H9 (cell line): Measurements from ENCODE around the gene AMOTL1. TPM values are rescaled to one million over a fixed set of nuclear protein-coding genes. Genes with fewer than 3 reads are reported as not detected.

Experiments
- DNase-seq: peaks from one replicate; pipeline ENCODE4 v3.0.0-alpha.2; 2017
- H2AFZ ChIP-seq: one replicate; pipeline ENCODE4 v1.6.1; 2013; ENCODE audit warnings: mild to moderate bottlenecking, low read length, control low read depth, moderate library complexity
- H2AK5ac ChIP-seq: 2 replicates; pipeline ENCODE4 v1.6.1; 2013; ENCODE audit warnings: low read length, control low read depth, mixed read lengths; ENCODE audit not compliant: insufficient read length
- H2BK120ac ChIP-seq: one replicate; pipeline ENCODE4 v1.6.1; 2013; ENCODE audit warnings: low read depth, mild to moderate bottlenecking, low read length, control low read depth, inconsistent platforms; ENCODE audit not compliant: poor library complexity, severe bottlenecking
- H2BK12ac ChIP-seq: 2 replicates; pipeline ENCODE4 v1.6.1; 2013; ENCODE audit warnings: low read length, control low read depth, mixed read lengths, low read depth; ENCODE audit not compliant: insufficient read length
- H2BK15ac ChIP-seq: 2 replicates; pipeline ENCODE4 v1.6.1; 2013; ENCODE audit warnings: low read depth, low read length, control low read depth
- H2BK20ac ChIP-seq: one replicate; pipeline ENCODE4 v1.6.1; 2013; ENCODE audit warnings: low read depth, mild to moderate bottlenecking, low read length, control low read depth, inconsistent platforms; ENCODE audit not compliant: poor library complexity, severe bottlenecking
- H2BK5ac ChIP-seq: 2 replicates; pipeline ENCODE4 v1.6.1; 2013; ENCODE audit warnings: low read length, control low read depth, mixed read lengths; ENCODE audit not compliant: insufficient read length
- H3K14ac ChIP-seq: 2 replicates; pipeline ENCODE4 v1.6.1; 2013; ENCODE audit warnings: low read length, control low read depth; ENCODE audit not compliant: insufficient read depth
- H3K18ac ChIP-seq: 2 replicates; pipeline ENCODE4 v1.6.1; 2013; ENCODE audit warnings: low read depth, mild to moderate bottlenecking, mixed read lengths, low read length, control low read depth; ENCODE audit not compliant: insufficient read length
- H3K23ac ChIP-seq: 2 replicates; pipeline ENCODE4 v1.6.1; 2013; ENCODE audit warnings: low read length, control low read depth, mixed read lengths, low read depth; ENCODE audit not compliant: insufficient read length
- H3K23me2 ChIP-seq: 2 replicates; pipeline ENCODE4 v1.6.1; 2013; ENCODE audit warnings: low read depth, mild to moderate bottlenecking, mixed read lengths, low read length, control low read depth; ENCODE audit not compliant: insufficient read length, poor library complexity, severe bottlenecking
- H3K27ac ChIP-seq: 2 replicates; pipeline ENCODE4 v1.5.1; 2013; ENCODE audit warnings: low read length, control low read depth, mixed read lengths, low read depth; ENCODE audit not compliant: insufficient read length
- H3K27me3 ChIP-seq: 2 replicates; pipeline ENCODE4 v1.6.1; 2013; ENCODE audit warnings: low read length, control low read depth, inconsistent platforms; ENCODE audit not compliant: insufficient read depth
- H3K4ac ChIP-seq: 2 replicates; pipeline ENCODE4 v1.6.1; 2013; ENCODE audit warnings: low read depth, mild to moderate bottlenecking, control low read depth, inconsistent platforms, low read length, moderate library complexity
- H3K4me1 ChIP-seq: 2 replicates; pipeline ENCODE4 v1.6.1; 2013; ENCODE audit warnings: low read length, control low read depth, inconsistent platforms; ENCODE audit not compliant: insufficient read depth
- H3K4me2 ChIP-seq: 2 replicates; pipeline ENCODE4 v1.6.1; 2013; ENCODE audit warnings: low read length, control low read depth, mixed read lengths; ENCODE audit not compliant: insufficient read length, insufficient read depth
- H3K56ac ChIP-seq: 2 replicates; pipeline ENCODE4 v1.6.1; 2013; ENCODE audit warnings: low read depth, mild to moderate bottlenecking, mixed read lengths, low read length, control low read depth; ENCODE audit not compliant: insufficient read length
- H3K79me1 ChIP-seq: 2 replicates; pipeline ENCODE4 v1.6.1; 2013; ENCODE audit warnings: low read depth, mild to moderate bottlenecking, moderate library complexity, low read length, control low read depth, inconsistent platforms; ENCODE audit not compliant: insufficient read depth, poor library complexity, severe bottlenecking
- H3K79me2 ChIP-seq: 2 replicates; pipeline ENCODE4 v1.6.1; 2013; ENCODE audit warnings: low read length, control low read depth, inconsistent platforms; ENCODE audit not compliant: insufficient read depth
- H3K9ac ChIP-seq: 2 replicates; pipeline ENCODE4 v1.6.1; 2013; ENCODE audit warnings: low read length, control low read depth, mixed read lengths; ENCODE audit not compliant: insufficient read length; ENCODE audit errors: extremely low read depth
- H3K9me3 ChIP-seq: one replicate; pipeline ENCODE4 v1.6.1; 2013; ENCODE audit warnings: low read depth, low read length, inconsistent platforms; ENCODE audit not compliant: control insufficient read depth
- H3T11ph ChIP-seq: one replicate; pipeline ENCODE4 v1.6.1; 2013; ENCODE audit warnings: mild to moderate bottlenecking, low read length, control low read depth, inconsistent platforms
- H4K20me1 ChIP-seq: one replicate; pipeline ENCODE4 v1.6.1; 2013; ENCODE audit not compliant: control insufficient read depth, insufficient read length, insufficient read depth
- H4K5ac ChIP-seq: 2 replicates; pipeline ENCODE4 v1.6.1; 2013; ENCODE audit warnings: low read depth, mild to moderate bottlenecking, mixed read lengths, low read length, control low read depth; ENCODE audit not compliant: insufficient read length
- H4K8ac ChIP-seq: replicated peaks from 2 replicates; pipeline ENCODE4 v1.6.1; 2013; ENCODE audit warnings: low read length, control low read depth, mixed read lengths, low read depth; ENCODE audit not compliant: insufficient read length
- H4K91ac ChIP-seq: 2 replicates; pipeline ENCODE4 v1.6.1; 2013; ENCODE audit warnings: low read depth, mild to moderate bottlenecking, moderate library complexity, mixed read lengths, low read length, control low read depth; ENCODE audit not compliant: insufficient read length
- H3K27ac Mint-ChIP-seq, 3 experiments: 2 replicates in 2 of 3; 3 replicates in 1 of 3; pipeline ENCODE4 v1.8.0; 2020 to 2021; ENCODE audit warnings: mixed read lengths in 3 of 3, mild to moderate bottlenecking in 1 of 3, moderate library complexity in 1 of 3
- H3K27me3 Mint-ChIP-seq: 2 replicates; pipeline ENCODE4 v1.8.0; 2021; ENCODE audit warnings: low read depth, mild to moderate bottlenecking, moderate library complexity, mixed read lengths
- H3K36me3 Mint-ChIP-seq, 3 experiments: 2 replicates in 2 of 3; 3 replicates in 1 of 3; pipeline ENCODE4 v1.8.0; 2020 to 2021; ENCODE audit warnings: low read depth in 3 of 3, mixed read lengths in 3 of 3; ENCODE audit not compliant: insufficient read depth in 1 of 3
- H3K4me1 Mint-ChIP-seq, 2 experiments: 2 replicates each; pipeline ENCODE4 v1.8.0; 2020; ENCODE audit warnings: mixed read lengths in 2 of 2
- H3K4me3 Mint-ChIP-seq, 2 experiments: 2 replicates in 1 of 2; 3 replicates in 1 of 2; pipeline ENCODE4 v1.8.0; 2020 to 2021; ENCODE audit warnings: mild to moderate bottlenecking in 2 of 2, mixed read lengths in 2 of 2, moderate library complexity in 1 of 2
- H3K9me3 Mint-ChIP-seq, 2 experiments: 2 replicates in 1 of 2; 3 replicates in 1 of 2; pipeline ENCODE4 v1.8.0; 2020; ENCODE audit warnings: mild to moderate bottlenecking in 2 of 2, mixed read lengths in 2 of 2, moderate library complexity in 1 of 2
- CTCF ChIP-seq: fragments of 200-600 bp; sonication (generic); conservative IDR thresholded peaks from 3 replicates; pipeline ENCODE4 v1.8.0; 2021; ENCODE audit warnings: antibody characterized with exemption, mild to moderate bottlenecking
- WGBS: extraction: QIAGEN DNeasy Blood & Tissue Kit; methylation state at CpG from one replicate; pipeline ENCODE4 v1.1.7; 2013; ENCODE audit warnings: missing lambda C conversion rate, low lambda C conversion rate, mixed read lengths; ENCODE audit not compliant: insufficient read length; ENCODE audit errors: extremely low coverage; 5-methylcytosine and 5-hydroxymethylcytosine counted together
- total RNA-seq: library from RNA; stranded (reverse); gene quantifications from 2 replicates; pipeline ENCODE4 v1.2.1, GENCODE V29; 2021

The AMOTL1 gene
- total RNA-seq, 1 experiment from 2014 or later: 18.5 TPM

- Histone ChIP-seq H4K8ac (no peak overlapping the region), H3K18ac (no peak overlapping the region), H3T11ph (no peak overlapping the region), H2BK12ac (no peak overlapping the region), H3K9ac (no peak overlapping the region), H3K79me2 (no peaks in the 10 kb centered on the region), H3K14ac (no peak overlapping the region), H3K4me1 (peaks cover 10% of the 10 kb centered on the region; the same call in 1 of the 2 replicates), H2BK5ac (no peak overlapping the region), H3K79me1 (no peaks in the 10 kb centered on the region), H2AFZ (no peak overlapping the region), H3K23me2 (no peaks in the 10 kb centered on the region), H2AK5ac (no peak overlapping the region), H2BK120ac (no peak overlapping the region), H4K91ac (no peak overlapping the region), H3K56ac (no peak overlapping the region), H2BK15ac (no peak overlapping the region), H4K20me1 (peaks cover 3% of the 10 kb centered on the region), H3K4ac (no peak overlapping the region), H2BK20ac (no peak overlapping the region), H3K4me2 (no peak overlapping the region), H3K9me3 (no peaks in the 10 kb centered on the region), H3K27ac (no peak overlapping the region), H4K5ac (no peak overlapping the region), H3K23ac (no peak overlapping the region), H3K27me3 (no peaks in the 10 kb centered on the region)
- no peak overlapping the region for H3K4me3 Mint-ChIP-seq
- TF ChIP-seq CTCF: no peak
- WGBS: no CpG with 5 or more reads among the region's 1 CpG
- H3K36me3 Mint-ChIP-seq: peaks cover 0 to 1% (median 0%) of the 10 kb centered on the region in 3 experiments; a peak in 1 of 7 replicates
- no peak for DNase-seq
- H3K4me1 Mint-ChIP-seq: peaks cover 13 to 19% of the 10 kb centered on the region in 2 experiments
- no peak overlapping the region for H3K27ac Mint-ChIP-seq
- H3K9me3 Mint-ChIP-seq: no peaks in the 10 kb centered on the region
- peaks cover 7% of the 10 kb centered on the region for H3K27me3 Mint-ChIP-seq
Measured at GRCh38 chr11:94728541-94728940, 39.6 kb upstream of the AMOTL1 start.
